ENCODE measurements around the gene TTC6.

DNA sequence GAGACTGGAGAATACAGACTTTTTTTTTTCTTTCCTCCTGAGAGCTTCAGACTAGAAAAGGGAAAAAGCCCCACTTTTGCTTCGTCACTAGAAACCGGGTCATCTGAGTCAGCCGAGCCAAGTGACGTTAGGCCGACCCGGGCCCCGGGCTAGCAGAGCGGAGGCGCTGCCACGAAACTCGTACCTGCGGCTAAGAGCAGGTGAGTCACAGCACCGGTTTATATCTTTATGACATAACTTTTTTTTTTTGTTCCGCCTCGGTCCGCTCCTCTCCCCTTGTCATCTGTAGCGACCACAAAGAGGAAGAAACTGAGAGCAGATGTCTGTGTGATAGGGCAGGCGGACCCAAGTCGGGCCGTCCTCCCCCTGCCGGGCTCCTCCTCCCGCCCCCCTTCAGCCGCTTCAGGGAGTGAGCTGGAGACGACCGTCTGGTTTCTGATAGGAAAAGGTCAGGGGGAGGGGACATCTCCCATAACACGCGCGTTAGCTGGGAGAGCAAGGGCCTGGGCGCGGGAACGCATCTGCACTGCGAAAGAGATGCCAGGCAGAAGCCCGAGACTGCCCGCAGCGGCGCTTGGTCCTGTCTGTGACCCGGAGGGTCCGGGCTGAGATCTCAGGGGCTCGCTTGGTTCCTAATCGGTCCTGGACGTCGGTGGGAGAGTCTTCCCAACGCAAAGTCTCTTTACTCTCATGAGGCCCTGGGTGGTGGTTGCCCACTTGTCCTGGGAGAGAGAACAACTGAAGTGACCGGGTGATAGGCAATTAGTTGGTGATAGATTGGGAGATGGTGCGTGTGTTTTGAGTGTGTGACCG is 586 bp downstream of the TTC6 start:
- TF ChIP-seq, protein P1, sequence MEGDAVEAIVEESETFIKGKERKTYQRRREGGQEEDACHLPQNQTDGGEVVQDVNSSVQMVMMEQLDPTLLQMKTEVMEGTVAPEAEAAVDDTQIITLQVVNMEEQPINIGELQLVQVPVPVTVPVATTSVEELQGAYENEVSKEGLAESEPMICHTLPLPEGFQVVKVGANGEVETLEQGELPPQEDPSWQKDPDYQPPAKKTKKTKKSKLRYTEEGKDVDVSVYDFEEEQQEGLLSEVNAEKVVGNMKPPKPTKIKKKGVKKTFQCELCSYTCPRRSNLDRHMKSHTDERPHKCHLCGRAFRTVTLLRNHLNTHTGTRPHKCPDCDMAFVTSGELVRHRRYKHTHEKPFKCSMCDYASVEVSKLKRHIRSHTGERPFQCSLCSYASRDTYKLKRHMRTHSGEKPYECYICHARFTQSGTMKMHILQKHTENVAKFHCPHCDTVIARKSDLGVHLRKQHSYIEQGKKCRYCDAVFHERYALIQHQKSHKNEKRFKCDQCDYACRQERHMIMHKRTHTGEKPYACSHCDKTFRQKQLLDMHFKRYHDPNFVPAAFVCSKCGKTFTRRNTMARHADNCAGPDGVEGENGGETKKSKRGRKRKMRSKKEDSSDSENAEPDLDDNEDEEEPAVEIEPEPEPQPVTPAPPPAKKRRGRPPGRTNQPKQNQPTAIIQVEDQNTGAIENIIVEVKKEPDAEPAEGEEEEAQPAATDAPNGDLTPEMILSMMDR (IDR thresholded peaks at IDR 0.05) = no peak
- no peak for TF ChIP-seq EP300 (IDR thresholded peaks at IDR 0.05)
